GM12878 (cell line): ENCODE data around the gene NRG2. TPM values are rescaled to one million over a fixed set of nuclear protein-coding genes. Genes with fewer than 3 reads are reported as not detected.

Experiments
- ATAC-seq: fragments of 200-7000 bp; cut with Tn5 transposase; 3 replicates; pipeline ENCODE4 v1.9.1; 2020; ENCODE audit warnings: mild to moderate bottlenecking, moderate library complexity
- BruUV-seq: library from RNA; stranded (reverse); fragments of 400-500 nt; replicated peaks from 2 replicates; lab custom pipeline; 2021; lab: Mats Ljungman, UMichigan
- CTCF ChIA-PET: fragments of 300-600 bp; sonication (Branson Sonifier 250); formaldehyde crosslinking; extraction: SDS; loops from one replicate; lab custom pipeline; 2021; ENCODE audit warnings: inconsistent platforms; lab: Yijun Ruan, JAX
- POLR2A ChIA-PET: fragments of 350-600 bp; formaldehyde crosslinking; extraction: SDS; loops from one replicate; lab custom pipeline; 2021; ENCODE audit warnings: inconsistent platforms; lab: Charles Lee
- RAD21 ChIA-PET: fragments of 300-600 bp; sonication (Branson Sonifier 250); formaldehyde crosslinking; loops from one replicate; lab custom pipeline; 2023; ENCODE audit warnings: antibody characterized with exemption; ENCODE audit not compliant: unreplicated experiment; lab: Charles Lee
- SMC1A ChIA-PET: fragments of 300-600 bp; sonication (Branson Sonifier 250); formaldehyde crosslinking; loops from one replicate; lab custom pipeline; 2023; ENCODE audit not compliant: unreplicated experiment, uncharacterized antibody; lab: Charles Lee
- DNase-seq: peaks from one replicate; pipeline ENCODE4 v3.0.0-alpha.2; 2011; ENCODE audit warnings: low read depth, low spot score
- FAIRE-seq: peaks from 3 replicates; lab custom pipeline; 2011; peaks lifted over from hg19 to GRCh38; lab: Jason Lieb, UNC
- H2AFZ ChIP-seq: 2 replicates; pipeline ENCODE4 v1.6.0; 2011; ENCODE audit warnings: low read depth, low read length, control low read depth; ENCODE audit not compliant: control insufficient read depth
- H3K27ac ChIP-seq: 2 replicates; pipeline ENCODE4 v1.5.1; 2011; ENCODE audit warnings: control low read depth; ENCODE audit not compliant: control insufficient read depth, insufficient read depth
- H3K27me3 ChIP-seq, 2 experiments: replicated peaks in 1 of 2; 2 replicates each; pipeline versions ENCODE4 v1.6.0 to v1.6.1; 2011; ENCODE audit warnings: low read length in 1 of 2; ENCODE audit not compliant: control insufficient read depth in 2 of 2, insufficient read depth in 2 of 2
- H3K36me3 ChIP-seq, 2 experiments: 2 replicates each; pipeline ENCODE4 v1.5.1; 2011; ENCODE audit warnings: low read length in 1 of 2; ENCODE audit not compliant: control insufficient read depth in 2 of 2, insufficient read depth in 2 of 2
- H3K4me1 ChIP-seq: 2 replicates; pipeline ENCODE4 v1.6.1; 2011; ENCODE audit warnings: mild to moderate bottlenecking, low read length, moderate library complexity, mixed read lengths; ENCODE audit not compliant: control insufficient read depth, insufficient read depth
- H3K4me2 ChIP-seq: 2 replicates; pipeline ENCODE4 v1.6.0; 2011; ENCODE audit warnings: control low read depth; ENCODE audit not compliant: control insufficient read depth, insufficient read depth
- H3K4me3 ChIP-seq: fragments of 200-600 bp; sonication (generic); 2 replicates; pipeline ENCODE4 v1.5.1; 2016
- H3K79me2 ChIP-seq: 2 replicates; pipeline ENCODE4 v1.6.0; 2011; ENCODE audit warnings: low read length; ENCODE audit not compliant: control insufficient read depth, insufficient read depth
- H3K9ac ChIP-seq: 2 replicates; pipeline ENCODE4 v1.8.0; 2011; ENCODE audit warnings: low read length, control low read depth, mixed read lengths; ENCODE audit not compliant: control insufficient read depth, insufficient read depth
- H3K9me3 ChIP-seq: replicated peaks from 3 replicates; pipeline ENCODE4 v1.5.1; 2011; ENCODE audit warnings: mild to moderate bottlenecking, low read length; ENCODE audit not compliant: control insufficient read depth, insufficient read depth
- H4K20me1 ChIP-seq: 2 replicates; pipeline ENCODE4 v1.6.0; 2011; ENCODE audit not compliant: control insufficient read depth, insufficient read depth
- STAT3 ChIP-seq: IDR thresholded peaks from 2 replicates; pipeline ENCODE4 v1.6.1; 2011; ENCODE audit warnings: low read depth, low read length, improper control_type of control experiment
- TAF1 ChIP-seq: IDR thresholded peaks from 2 replicates; pipeline ENCODE4 v1.6.1; 2011; ENCODE audit warnings: mild to moderate bottlenecking, low read depth, low read length, borderline replicate concordance
- WGBS: methylation state at CpG from one replicate; pipeline ENCODE4 v1.1.6; 2016; ENCODE audit warnings: low lambda C conversion rate; ENCODE audit not compliant: insufficient replicate concordance, insufficient coverage; ENCODE audit errors: missing lambda C conversion rate; 5-methylcytosine and 5-hydroxymethylcytosine counted together
- in situ Hi-C: fragments of 300-500 bp; cut with MboI; formaldehyde crosslinking; loops from 9 replicates; pipeline ENCODE4 v1.14.3; 2018; ENCODE audit warnings: mixed read lengths
- intact Hi-C: fragments of 100-400 bp; cut with micrococcal nuclease; formaldehyde crosslinking; loops from one replicate; pipeline ENCODE4 v1.14.2; 2022; ENCODE audit not compliant: unreplicated experiment
- polyA plus RNA-seq, 11 experiments: library from polyadenylated mRNA; depleted of rRNA in 4 of 11; unstranded in 6 of 11; stranded (reverse) in 5 of 11; fragments of >200 nt; fragmentation: Nextera tagmentation in 4 of 11; fragmentation: Illumina TruSeq in 1 of 11; extraction: Ambion mirVana in 4 of 11; extraction: Trizol in 1 of 11; gene quantifications; 1 replicate in 1 of 11; 2 replicates in 10 of 11; pipeline versions ENCODE4 v1.2.1 to v1.2.3, GENCODE V29; 2011 to 2016; ENCODE audit warnings: inconsistent platforms in 2 of 11, missing spikeins in 2 of 11, low read depth in 1 of 11
- total RNA-seq, 4 experiments: library from RNA; depleted of rRNA in 3 of 4; stranded (reverse); fragments of >200 nt in 3 of 4; fragmentation: Illumina TruSeq in 1 of 4; extraction: Trizol in 1 of 4; gene quantifications; 2 replicates each; pipeline versions ENCODE4 v1.2.1 to v1.2.3, GENCODE V29; 2013 to 2021
- TF ChIP-seq, protein P1 (sequence below): IDR thresholded peaks from 2 replicates; pipeline ENCODE4 v1.6.1; 2011; ENCODE audit warnings: mild to moderate bottlenecking, low read depth, low read length, moderate library complexity; ENCODE audit not compliant: insufficient replicate concordance

Gene NRG2
- total and polyA plus RNA-seq, 10 of the 15 experiments (the other 5 are each of a cell fraction or from before 2014, with no cell fraction given) = 0.10 to 21.7 (median 9.6) TPM

DNA sequence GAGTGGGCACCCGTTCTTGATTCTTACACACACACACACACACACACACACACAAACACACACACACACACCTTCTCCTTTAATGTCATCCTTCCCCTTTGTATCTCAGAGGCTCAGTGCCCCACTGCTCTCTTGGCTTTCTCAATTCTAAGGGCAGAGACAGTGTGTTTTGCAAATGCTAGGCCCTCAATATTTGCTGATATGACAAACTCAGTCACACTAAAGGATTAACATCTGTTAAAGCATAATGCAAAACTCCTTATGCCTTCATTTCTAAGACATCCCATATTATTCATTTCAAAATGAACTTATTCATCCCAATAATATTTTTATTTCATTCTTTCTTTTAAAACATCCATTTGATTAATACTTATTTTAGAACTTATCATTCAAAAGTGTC lies 8.9 kb upstream of the NRG2 start (continued):
- TF ChIP-seq, protein P1, sequence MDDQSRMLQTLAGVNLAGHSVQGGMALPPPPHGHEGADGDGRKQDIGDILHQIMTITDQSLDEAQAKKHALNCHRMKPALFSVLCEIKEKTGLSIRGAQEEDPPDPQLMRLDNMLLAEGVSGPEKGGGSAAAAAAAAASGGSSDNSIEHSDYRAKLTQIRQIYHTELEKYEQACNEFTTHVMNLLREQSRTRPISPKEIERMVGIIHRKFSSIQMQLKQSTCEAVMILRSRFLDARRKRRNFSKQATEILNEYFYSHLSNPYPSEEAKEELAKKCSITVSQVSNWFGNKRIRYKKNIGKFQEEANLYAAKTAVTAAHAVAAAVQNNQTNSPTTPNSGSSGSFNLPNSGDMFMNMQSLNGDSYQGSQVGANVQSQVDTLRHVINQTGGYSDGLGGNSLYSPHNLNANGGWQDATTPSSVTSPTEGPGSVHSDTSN = no peak
- TF ChIP-seq TAF1 = no peak
- TF ChIP-seq, all 136 proteins: peak for 0

DNA sequence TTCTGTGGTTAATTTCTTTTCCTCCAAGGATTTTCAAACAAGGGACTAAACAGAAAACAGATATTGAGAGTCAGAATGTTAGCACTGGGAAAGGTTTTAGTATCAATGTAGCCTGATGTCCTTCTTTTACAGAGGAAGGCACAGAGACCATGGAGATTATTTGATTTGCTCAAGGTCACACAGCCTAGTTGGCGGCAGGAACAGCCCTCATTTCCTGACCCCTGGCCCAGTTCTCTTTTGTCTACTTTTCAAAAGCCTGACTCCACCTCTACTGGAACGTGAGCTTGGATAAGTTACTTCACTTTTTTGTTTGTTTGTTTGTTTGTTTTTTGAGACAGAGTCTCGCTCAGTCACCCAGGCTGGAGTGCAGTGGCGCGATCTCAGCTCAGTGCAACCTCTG lies 6.6 kb upstream of the NRG2 start:
- BruUV-seq = no TSS peak
- Histone ChIP-seq H3K79me2 (no peaks in the 10 kb centered on the region), H3K27me3 (no peaks in the 10 kb centered on the region), H3K4me2 (no peak overlapping the region), H3K9me3 (no peaks in the 10 kb centered on the region), H4K20me1 (no peaks in the 10 kb centered on the region), H3K36me3 (no peaks in the 10 kb centered on the region), H3K9ac (no peak overlapping the region), H3K4me1 (peaks cover 19% of the 10 kb centered on the region), H3K4me3 (no peak overlapping the region), H3K27ac (no peak overlapping the region), H2AFZ (no peak overlapping the region)
- ChIA-PET SMC1A (interaction anchor here (1.0 to 19.1 kb wide), 5 partner anchors 9 to 131 kb away, joined by 3 to 394 read pairs (median 3); no protein-coding TSS in a partner anchor), CTCF (interaction anchor here (1.3 to 3.3 kb wide), 5 partner anchors 8 to 80 kb away, joined by 5 to 17 read pairs (median 7); no protein-coding TSS in a partner anchor), RAD21 (interaction anchor here (0.7 to 1.9 kb wide), 4 partner anchors 8 to 42 kb away, joined by 3 to 7 read pairs (median 4); no protein-coding TSS in a partner anchor), POLR2A (interaction anchor here (0.6 kb wide), 3 partner anchors 12 to 669 kb away, joined by 3 to 5 read pairs (median 4); no protein-coding TSS in a partner anchor)
- WGBS = 69% methylated on average over 5 of the region's 5 CpGs
- ATAC-seq = no peak; the same call in 2 of the 3 replicates
- TF ChIP-seq STAT3 = no peak
- intact Hi-C loops (loop anchor here (10.0 kb wide), 2 partner anchors 175 to 265 kb away; no protein-coding TSS in a partner anchor), in situ Hi-C loops (loop anchor here (25.0 kb wide), 1 partner anchor 1563 kb away; the partner anchor contains the start of gene DIAPH1)
- no peak for FAIRE-seq
- no peak for DNase-seq
